Measurements from ENCODE around the gene COL9A3.

Gene COL9A3

DNA sequence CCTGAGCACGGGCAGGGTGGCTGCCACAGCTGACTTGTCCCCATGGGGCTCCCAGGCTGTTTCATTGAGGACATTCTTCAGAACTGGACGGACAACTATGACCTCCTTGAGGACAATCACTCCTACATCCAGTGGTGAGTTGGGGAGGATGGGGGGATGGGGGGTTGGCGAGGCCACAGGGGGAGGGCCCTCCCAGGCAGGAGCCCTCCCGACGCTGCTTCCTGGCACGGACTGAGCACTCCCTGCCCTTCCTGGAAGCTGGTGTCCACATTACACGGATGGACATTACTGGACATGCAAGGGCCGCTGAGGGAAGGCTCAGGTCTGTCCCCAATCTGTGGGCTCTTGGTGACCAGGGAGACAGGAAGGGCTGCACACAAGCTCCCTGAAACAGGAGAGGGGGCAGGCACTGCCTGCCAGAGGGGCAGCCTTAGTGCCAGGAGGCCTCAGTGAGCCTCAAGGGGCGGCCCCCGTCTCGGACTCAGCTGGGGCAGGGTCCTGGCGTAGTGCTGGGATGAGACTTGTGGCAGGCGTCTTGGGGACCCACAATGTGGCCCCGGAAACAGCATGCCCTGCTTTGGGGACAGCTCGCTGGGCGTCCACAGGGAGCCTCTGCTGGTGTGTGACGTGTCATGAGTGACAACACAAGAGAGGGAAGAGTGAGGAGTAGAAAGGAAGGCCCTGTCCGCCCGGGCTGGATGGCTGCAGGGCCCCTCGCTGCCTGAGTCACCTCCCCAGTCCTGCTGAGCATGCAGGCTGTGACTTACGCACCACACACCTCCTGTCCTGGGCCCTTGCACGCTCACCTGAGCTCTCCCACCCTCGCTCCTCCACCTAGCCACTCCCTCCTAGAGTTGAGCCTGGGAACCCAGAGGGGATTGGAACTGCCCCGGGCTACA, 7.1 kb upstream of the COL9A3 start:
- no peak for DNase-seq (ENCODE audit: extremely low read depth in 1 of 2, low read depth in 1 of 2)

DNA sequence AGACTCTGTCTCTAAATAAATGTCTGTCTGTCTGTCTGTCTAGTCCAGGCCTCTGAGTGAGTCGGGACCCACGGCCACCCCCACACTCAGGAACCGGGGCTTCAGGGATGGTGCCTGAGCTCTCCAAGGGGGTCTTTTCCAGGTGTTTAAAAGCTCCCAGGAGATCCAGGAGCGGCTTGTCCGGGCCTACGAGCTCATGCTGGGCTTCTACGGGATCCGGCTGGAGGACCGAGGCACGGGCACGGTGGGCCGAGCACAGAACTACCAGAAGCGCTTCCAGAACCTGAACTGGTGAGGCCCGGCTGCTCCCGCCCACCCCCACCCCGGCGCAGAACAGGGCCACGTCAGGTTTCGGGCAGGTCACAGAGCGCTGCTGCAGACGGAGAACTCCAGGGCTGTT, 5.5 kb upstream of the COL9A3 start:
- no peak for DNase-seq (ENCODE audit: extremely low read depth in 1 of 2, low read depth in 1 of 2)

DNA sequence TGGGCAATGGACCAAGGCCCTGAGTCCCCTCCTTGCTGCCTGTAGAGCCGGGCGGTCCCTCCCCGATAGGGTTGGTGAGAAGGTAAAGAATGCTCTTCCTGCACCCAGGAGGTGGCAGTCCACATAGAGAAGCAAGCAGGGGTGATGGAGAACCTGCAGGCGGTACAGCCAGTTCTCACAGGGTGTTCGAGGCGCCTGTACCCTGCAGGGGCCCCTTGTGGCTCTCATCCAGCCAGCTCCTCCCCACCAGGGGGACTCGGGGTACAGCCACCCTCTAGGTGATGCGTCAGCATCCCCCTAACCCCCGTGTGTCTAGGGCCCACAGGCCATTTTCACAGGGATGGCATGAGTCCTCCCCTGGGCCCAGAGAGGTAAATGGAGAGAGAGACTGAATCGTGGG, 5.1 kb upstream of the COL9A3 start:
- DNase-seq (ENCODE audit: extremely low read depth in 1 of 2, low read depth in 1 of 2) = no peak

DNA sequence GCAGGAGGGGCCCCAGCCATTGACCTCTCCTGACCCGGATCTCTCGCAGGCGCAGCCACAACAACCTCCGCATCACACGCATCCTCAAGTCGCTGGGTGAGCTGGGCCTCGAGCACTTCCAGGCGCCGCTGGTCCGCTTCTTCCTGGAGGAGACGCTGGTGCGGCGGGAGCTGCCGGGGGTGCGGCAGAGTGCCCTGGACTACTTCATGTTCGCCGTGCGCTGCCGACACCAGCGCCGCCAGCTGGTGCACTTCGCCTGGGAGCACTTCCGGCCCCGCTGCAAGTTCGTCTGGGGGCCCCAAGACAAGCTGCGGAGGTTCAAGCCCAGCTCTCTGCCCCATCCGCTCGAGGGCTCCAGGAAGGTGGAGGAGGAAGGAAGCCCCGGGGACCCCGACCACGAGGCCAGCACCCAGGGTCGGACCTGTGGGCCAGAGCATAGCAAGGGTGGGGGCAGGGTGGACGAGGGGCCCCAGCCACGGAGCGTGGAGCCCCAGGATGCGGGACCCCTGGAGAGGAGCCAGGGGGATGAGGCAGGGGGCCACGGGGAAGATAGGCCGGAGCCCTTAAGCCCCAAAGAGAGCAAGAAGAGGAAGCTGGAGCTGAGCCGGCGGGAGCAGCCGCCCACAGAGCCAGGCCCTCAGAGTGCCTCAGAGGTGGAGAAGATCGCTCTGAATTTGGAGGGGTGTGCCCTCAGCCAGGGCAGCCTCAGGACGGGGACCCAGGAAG, 4.5 kb upstream of the COL9A3 start:
- DNase-seq (ENCODE audit: extremely low read depth in 1 of 2, low read depth in 1 of 2) = no peak

DNA sequence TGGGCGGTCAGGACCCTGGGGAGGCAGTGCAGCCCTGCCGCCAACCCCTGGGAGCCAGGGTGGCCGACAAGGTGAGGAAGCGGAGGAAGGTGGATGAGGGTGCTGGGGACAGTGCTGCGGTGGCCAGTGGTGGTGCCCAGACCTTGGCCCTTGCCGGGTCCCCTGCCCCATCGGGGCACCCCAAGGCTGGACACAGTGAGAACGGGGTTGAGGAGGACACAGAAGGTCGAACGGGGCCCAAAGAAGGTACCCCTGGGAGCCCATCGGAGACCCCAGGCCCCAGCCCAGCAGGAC, 4.0 kb upstream of the COL9A3 start:
- DNase-seq (ENCODE audit: extremely low read depth in 1 of 2, low read depth in 1 of 2) = no peak

DNA sequence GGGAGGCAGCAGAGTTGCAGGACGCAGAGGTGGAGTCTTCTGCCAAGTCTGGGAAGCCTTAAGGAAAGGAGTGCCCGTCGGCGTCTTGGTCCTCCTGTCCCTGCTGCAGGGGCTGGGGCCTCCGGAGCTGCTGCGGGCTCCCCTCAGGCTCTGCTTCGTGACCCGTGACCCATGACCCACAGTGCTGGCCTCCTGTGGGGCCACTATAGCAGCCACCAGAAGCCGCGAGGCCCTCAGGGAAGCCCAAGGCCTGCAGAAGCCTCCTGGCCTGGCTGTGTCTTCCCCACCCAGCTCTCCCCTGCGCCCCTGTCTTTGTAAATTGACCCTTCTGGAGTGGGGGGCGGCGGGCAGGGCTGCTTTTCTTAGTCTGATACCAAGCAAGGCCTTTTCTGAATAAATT, 3.3 kb upstream of the COL9A3 start:
- DNase-seq (ENCODE audit: extremely low read depth in 1 of 2, low read depth in 1 of 2) = no peak

DNA sequence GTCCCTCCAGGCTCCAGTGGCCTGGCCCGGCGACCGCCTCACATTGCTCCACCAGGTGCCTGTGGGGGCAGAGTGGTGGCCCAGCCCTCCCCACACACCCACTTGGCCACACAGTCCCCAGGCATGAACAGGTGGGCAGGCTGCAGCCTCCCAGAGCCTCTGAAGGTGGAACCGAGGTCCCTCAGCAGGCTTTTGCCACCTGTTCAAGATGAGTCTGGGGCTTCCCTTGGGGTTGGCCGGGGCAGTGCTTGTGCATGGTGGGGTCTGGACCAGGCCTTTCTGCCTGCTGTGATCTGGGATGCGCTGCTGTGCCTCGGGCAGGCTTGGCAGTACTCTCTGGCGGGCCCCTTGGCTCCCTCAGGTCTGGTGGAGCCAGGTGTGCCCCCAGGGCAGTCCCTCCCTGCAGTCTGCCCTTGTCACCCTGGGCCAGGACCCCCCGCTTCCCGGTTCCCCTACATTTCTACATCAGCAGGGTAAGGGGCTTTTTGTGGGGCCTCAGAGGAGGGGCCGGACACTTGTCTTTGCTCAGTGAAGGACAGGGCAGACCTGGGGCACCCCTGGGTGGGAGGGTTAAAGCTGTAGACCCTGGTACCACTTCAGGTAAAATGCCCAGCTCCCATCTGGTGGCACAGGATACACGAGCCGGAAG, 2.7 kb upstream of the COL9A3 start:
- DNase-seq (ENCODE audit: extremely low read depth in 1 of 2, low read depth in 1 of 2) = no peak

DNA sequence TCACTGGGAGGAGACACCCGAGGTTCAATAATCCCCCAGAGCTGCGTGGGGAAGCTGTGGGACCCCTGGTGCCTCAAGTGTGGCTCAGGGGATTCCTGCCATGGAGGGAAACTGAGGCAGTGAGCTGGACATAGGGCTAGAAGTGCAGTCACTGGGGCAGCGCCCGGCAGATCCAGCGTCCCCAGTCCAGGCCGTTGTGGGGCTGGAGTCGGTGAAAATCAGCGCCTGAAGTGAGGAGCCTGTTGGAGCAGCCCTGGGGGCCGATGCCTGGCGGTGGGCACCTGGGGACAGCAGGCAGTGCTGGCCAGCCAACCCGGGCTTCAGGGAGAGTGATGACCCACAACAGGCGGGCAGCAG, 2.2 kb upstream of the COL9A3 start:
- no peak for DNase-seq (ENCODE audit: extremely low read depth in 1 of 2, low read depth in 1 of 2)

DNA sequence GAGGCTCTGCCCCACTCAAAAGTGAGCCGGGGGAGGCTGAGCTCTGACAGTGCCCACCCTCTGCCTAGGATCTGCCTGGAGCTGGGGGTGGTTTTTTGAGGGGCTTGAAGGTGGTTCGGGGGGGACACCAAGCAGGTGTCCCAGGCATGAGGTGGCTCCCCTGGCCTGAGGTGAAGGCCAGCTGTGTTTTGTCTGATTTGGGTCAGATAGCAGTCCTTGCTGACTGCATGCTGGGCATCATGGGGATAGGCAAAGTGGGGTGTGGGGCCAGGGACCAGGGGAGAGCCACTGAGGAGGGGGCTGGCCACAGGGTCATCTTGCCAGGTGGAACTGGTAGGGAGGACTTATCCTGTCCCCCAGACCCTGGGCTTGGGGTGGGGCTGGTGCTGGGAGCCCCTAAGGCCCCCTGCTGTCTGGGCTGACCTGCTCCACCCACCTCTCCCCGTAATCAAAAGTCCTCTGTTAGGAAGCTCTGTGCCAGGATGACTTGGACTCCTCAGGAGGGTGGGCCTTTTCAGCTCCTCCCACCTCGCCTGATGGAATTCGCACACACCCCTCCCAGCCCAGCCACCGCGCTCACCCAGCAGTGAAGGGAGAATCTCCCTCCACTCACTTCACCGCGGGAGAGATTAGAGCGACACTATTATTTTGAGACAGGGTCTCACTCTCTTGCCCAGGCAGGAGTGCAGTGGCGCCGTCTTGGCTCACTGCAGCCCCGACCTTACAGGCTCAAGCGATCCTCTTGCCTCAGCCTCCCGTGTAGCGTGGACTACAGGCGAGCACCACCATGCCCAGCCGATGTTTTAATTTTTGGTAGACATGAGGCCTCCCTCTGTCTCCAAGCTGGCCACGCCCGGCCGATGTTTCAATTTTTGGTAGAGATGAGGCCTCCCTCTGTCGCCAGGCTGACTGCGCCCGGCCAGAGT, 1.5 kb upstream of the COL9A3 start:
- no peak for DNase-seq (ENCODE audit: extremely low read depth in 1 of 2, low read depth in 1 of 2)

DNA sequence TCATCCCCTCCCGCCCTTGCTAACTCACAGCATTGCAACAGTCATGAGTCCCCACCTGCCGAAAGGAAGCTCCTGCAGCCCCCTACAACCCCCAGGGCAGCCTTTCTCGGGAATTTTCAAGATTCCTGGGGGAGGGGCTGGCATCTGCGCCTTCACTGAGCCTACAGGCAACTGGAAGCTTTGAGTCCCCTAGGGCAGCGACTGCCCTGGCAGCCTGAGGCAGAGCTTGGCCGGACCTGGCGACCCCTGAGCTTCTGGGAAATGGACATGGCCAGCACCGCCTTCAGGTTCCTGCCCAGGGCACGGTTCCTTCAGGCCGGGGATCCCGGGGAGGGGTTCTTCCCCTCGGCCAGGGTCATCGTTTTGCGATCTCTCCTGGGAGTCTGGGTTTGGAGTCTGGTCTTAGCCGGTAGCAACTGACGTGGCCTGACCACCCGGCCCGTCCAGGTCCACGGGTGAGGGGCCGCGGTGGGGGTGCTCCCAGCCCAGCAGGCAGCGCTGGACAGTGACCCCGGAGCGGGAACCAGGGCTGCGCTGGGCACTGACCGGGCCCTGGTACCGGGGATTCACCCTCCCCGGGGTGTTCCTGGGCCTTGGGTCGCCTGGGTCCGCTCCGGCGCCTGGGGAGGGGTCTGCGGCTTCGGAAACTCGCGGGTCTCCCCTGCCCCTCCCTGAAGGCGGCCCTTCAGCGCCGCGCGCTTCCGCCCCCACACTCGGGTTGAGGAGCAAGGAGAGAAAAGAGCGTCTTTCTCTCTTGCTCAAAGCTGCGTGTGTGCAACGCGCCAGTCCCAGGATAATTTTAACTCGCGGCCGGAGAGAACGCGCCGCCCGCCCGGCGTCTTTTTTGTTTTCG, 593 bp upstream of the COL9A3 start:
- DNase-seq (ENCODE audit: extremely low read depth in 1 of 2, low read depth in 1 of 2) = no peak

DNA sequence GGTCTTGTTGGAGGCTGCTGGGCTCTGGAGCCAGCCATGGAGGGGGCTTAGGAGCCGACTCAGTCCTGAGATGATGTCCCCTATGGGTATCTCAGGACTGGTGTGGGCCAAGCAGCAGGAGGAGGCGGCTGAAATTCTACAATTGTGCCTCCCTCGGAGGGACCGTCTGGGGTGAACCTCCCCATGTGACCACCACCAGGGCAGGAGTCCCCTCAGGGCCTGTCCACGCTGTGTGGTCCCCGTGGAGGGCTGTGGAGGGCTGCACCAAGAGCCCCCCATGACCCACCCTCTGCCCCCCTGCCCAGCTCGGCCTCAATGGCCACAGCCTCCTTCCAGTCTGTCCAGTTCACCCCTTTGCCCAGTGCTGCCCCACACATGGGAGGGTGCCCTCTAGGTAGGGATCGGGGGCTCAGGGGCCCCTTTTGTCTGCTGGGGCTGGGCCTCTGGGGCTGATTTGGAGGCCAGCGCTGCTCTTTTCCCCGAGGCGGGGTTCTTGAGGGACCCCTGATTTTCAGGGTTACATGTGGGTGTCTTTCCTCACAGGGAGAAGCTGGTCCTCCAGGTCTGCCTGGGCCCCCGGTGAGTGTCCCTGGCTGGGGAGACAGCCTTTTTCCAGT, 1.2 kb downstream of the COL9A3 start:
- DNase-seq (ENCODE audit: extremely low read depth in 1 of 2, low read depth in 1 of 2) = no peak

DNA sequence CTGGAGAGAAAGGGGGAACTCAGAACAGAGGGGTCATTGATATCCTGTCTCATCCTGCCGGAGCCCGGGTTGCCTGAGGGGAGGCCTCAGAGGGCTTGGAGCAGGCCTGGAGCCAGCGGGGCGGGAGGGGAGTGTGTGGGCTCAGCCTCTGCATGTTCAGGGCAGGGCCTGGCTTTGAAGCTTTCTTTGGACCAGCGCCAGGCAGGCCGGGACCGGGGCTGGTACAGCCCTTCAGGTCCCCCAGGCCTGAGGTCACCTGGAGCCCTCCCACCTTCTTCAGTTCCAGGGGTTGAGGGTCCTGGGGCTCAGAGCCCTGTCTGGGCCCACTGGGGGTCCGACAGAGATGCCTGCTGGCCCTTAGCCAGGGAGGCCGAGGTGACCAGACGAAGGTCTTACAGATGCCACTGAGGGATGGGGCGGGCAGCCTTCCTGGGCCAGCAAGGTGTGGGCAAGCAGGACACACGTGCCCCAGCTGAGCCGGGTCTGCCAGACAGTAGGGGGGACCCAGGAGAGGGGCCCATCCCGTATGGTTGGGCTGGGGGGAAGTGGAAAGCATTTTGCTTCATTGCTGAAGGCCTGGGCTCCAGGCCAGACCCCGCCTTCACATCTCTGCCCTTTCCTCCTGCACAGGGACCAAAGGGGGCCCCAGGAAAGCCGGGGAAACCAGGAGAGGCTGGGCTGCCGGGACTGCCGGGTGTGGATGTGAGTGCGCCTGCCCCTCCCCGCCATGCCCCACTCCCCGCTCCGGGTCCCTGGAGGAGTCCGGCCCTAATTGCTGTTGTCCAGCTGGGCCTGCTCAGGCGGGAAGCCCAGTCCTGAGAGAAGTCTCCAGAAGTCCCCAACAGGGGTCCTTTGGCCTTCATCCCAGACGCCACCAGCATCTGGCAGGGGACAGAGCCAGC, 2.0 kb downstream of the COL9A3 start:
- no peak for DNase-seq (ENCODE audit: extremely low read depth in 1 of 2, low read depth in 1 of 2)

DNA sequence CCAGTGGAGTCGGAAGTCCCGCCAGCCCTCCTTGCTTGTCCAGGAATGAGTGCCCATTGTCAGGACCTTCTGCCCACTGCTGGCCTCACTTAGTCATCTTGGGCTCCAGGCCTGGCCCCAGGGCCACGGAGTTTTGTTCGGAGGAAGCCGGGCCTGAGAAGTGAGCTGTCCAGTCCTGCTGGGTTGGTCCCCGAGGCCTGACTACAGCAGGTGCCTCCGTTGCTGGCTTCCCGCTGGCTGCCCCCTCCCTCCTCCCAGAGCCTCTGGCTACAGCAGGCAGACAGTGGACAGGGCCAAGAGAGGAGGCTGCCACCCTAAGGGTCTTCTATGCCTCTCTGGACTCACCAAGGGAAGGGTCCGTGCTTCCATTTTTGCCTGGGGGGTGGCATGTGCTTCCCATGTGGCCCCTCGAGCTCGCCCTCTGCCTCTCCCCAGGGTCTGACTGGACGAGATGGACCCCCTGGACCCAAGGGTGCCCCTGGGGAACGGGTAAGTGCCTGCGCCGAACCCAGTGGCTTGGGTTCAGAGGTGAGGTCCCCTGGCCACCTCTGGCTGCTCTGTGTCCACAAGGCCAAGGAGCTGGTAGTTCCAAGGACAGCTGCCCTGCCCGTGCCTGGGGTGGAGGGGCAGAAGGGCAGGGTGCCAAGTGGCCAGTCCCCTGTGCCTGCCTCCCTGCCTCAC, 2.8 kb downstream of the COL9A3 start:
- DNase-seq (ENCODE audit: extremely low read depth in 1 of 2, low read depth in 1 of 2) = no peak

DNA sequence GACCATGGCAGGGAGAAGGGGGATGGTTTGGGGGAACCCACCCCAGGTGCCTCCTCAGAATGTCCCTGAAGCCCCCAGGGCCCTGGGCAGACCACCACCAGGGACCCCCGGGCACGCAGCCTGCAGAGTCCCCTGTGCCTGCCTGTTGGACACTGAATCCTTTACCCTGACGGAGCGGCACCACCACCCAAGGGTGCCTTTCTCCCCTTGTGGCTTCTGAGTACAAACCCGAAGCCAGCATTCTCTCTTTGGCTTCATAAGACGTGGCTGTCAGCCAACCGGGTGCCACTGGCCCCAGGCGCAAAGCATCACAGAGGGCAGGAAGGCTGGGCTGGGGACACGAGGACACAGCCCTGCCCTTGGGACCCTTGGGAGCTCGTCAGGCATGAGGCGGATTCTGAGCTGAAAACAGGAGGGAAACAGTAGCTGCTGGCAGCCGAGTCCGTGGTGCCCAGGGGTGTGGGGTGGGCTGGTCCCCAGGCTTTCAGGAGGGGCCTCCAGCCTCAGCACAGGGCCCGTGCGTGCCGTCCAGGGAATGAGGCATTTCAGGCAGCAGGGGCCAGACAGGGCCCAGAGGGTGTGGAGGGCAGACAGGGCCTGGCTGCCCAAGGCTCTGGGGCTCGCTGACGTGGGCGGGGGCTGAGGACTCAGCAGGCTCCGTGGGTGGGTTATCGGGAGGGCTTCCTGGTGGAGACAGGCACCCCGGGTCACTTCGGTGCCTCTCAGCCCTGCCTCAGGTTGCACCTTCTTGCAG, 3.5 kb downstream of the COL9A3 start:
- no peak for DNase-seq (ENCODE audit: extremely low read depth in 1 of 2, low read depth in 1 of 2)

DNA sequence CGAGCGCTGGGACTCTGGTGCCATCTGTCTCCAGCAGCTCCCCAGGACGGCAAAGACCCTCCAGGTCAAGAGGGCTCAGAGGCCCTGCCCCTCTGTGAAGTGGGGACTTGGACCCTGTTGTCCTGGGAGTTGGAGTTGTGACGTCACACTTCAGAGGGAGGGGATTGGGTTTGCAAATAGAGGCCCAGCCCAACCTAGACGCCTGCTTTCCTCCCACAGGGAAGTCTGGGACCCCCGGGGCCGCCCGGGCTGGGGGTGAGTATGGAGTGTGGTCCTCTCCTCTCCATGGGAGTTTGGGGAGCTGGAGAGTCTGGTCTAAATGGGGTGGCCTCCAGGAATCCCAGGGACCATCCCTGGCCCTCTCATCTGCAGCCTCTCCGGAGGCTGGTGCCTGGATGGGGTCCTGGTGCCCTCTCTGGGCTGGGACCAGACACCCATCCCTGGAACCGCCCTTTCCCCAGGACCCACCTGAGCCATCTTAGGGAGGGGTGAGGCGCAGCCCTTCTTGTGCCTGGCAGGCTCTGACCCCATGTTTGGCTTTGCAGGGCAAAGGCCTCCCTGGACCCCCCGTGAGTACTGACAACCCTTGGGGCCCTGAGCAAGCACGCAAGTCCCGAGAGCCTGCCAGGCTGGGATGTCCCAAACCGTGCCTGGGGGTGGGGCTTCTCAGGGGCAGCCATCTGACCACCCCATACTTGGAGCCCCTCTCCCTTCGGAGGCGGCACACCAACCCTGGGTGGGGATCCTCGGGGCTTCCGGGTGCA, 4.3 kb downstream of the COL9A3 start:
- DNase-seq (ENCODE audit: extremely low read depth in 1 of 2, low read depth in 1 of 2) = no peak

DNA sequence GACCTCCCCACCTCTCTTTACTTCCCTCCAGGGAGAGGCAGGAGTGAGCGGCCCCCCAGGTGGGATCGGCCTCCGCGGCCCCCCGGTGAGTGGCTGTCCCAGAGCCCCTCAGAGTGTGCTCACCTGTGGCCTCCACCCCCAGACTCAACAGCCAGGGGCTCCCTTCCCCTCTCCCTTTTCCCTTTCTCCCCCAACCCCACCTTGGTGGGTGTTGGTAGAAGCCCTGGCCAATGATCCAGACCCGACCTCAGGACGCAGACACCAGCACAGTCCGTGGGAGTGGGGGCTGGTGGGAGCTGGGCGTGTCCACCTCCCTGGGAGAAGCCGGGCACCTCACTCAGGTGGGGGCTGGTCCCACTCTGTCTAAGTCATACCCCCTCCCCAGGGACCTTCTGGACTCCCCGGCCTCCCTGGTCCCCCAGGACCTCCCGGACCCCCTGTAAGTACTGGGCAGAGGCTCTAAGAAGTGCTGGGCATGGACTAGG, 4.9 kb downstream of the COL9A3 start:
- no peak for DNase-seq (ENCODE audit: extremely low read depth in 1 of 2, low read depth in 1 of 2)
